Measurements from ENCODE around the gene CCDC154. TPM values are rescaled to one million over a fixed set of nuclear protein-coding genes. Genes with fewer than 3 reads are reported as not detected.

CCDC154 gene
- total and polyA plus RNA-seq, 2 experiments from 2014 or later: 0.18 TPM; not detected in 1

GRCh38 chr16:1448536-1449116 lies 4.3 kb upstream of the CCDC154 start:
- Histone ChIP-seq H3F3A (ENCODE audit: insufficient read depth) (no peaks in the 10 kb centered on the region), H3K9me3 (ENCODE audit: low read depth) (no peaks in the 10 kb centered on the region), H3K27me3 (replicated peaks; ENCODE audit: insufficient read depth) (no peaks in the 10 kb centered on the region), H4K20me1 (ENCODE audit: insufficient read depth) (no peaks in the 10 kb centered on the region), H2AFZ (no peak overlapping the region), H3K79me2 (ENCODE audit: insufficient read depth) (no peaks in the 10 kb centered on the region), H3K9ac (no peak overlapping the region), H3K4me2 (ENCODE audit: unreplicated experiment) (no peak overlapping the region), H3K4me1 (ENCODE audit: insufficient read depth) (no peaks in the 10 kb centered on the region), H3K9me2 (ENCODE audit: insufficient read depth) (no peaks in the 10 kb centered on the region), H3K4me3 (no peak overlapping the region), H3K27ac (no peak overlapping the region), H3K36me3 (ENCODE audit: low read depth) (no peaks in the 10 kb centered on the region)
- WGBS, 2 experiments (ENCODE audit: low coverage in 1 of 2, low lambda C conversion rate in 2 of 2, missing lambda C conversion rate in 2 of 2): 95 to 98% methylated on average over 19 to 30 of the region's 30 CpGs
- in situ Hi-C loops (cut with MboI): no loop called here
- DNase-seq: no peak
- no peak for TF ChIP-seq EZH2 (IDR thresholded peaks at IDR 0.05; ENCODE audit: insufficient read depth, poor library complexity, severe bottlenecking)
- TF ChIP-seq EZH2phosphoT487 (IDR thresholded peaks at IDR 0.05; ENCODE audit: insufficient read depth, low read depth): no peak

- no peaks in the 10 kb centered on the region for H4K20me1 ChIP-seq (ENCODE audit: insufficient read depth)
- H3K4me1 ChIP-seq (ENCODE audit: insufficient read depth): no peaks in the 10 kb centered on the region
- 88 to 92% methylated on average over 9 to 11 of the region's 11 CpGs for WGBS, 2 experiments (ENCODE audit: low coverage in 1 of 2, low lambda C conversion rate in 2 of 2, missing lambda C conversion rate in 2 of 2)
- no peak overlapping the region for H3K4me2 ChIP-seq (ENCODE audit: unreplicated experiment)
- H3F3A ChIP-seq (ENCODE audit: insufficient read depth): no peaks in the 10 kb centered on the region
- no peak overlapping the region for H2AFZ ChIP-seq
- in situ Hi-C loops (cut with MboI): no loop called here
- no peaks in the 10 kb centered on the region for H3K27me3 ChIP-seq (replicated peaks; ENCODE audit: insufficient read depth)
- H3K79me2 ChIP-seq (ENCODE audit: insufficient read depth): no peaks in the 10 kb centered on the region
- DNase-seq: no peak
- H3K9me3 ChIP-seq (ENCODE audit: low read depth): no peaks in the 10 kb centered on the region
- no peak for TF ChIP-seq EZH2phosphoT487 (IDR thresholded peaks at IDR 0.05; ENCODE audit: insufficient read depth, low read depth)
- no peak for TF ChIP-seq EZH2 (IDR thresholded peaks at IDR 0.05; ENCODE audit: insufficient read depth, poor library complexity, severe bottlenecking)
- H3K4me3 ChIP-seq: no peak overlapping the region
- no peaks in the 10 kb centered on the region for H3K36me3 ChIP-seq (ENCODE audit: low read depth)
- H3K27ac ChIP-seq: no peak overlapping the region
- H3K9ac ChIP-seq: no peak overlapping the region
- H3K9me2 ChIP-seq (ENCODE audit: insufficient read depth): no peaks in the 10 kb centered on the region
These were observed 3.6 kb upstream of the CCDC154 start for GRCh38 chr16:1447965-1448364.

GRCh38 chr16:1446296-1447080 lies 2.1 kb upstream of the CCDC154 start:
- Histone ChIP-seq H3K4me3 (no peak overlapping the region), H3K9me2 (ENCODE audit: insufficient read depth) (no peaks in the 10 kb centered on the region), H3K9ac (no peak overlapping the region), H3K36me3 (ENCODE audit: low read depth) (no peaks in the 10 kb centered on the region), H3F3A (ENCODE audit: insufficient read depth) (no peaks in the 10 kb centered on the region), H4K20me1 (ENCODE audit: insufficient read depth) (no peaks in the 10 kb centered on the region), H3K4me1 (ENCODE audit: insufficient read depth) (no peaks in the 10 kb centered on the region), H2AFZ (no peak overlapping the region), H3K4me2 (ENCODE audit: unreplicated experiment) (no peak overlapping the region), H3K27ac (no peak overlapping the region), H3K79me2 (ENCODE audit: insufficient read depth) (no peaks in the 10 kb centered on the region), H3K27me3 (replicated peaks; ENCODE audit: insufficient read depth) (no peaks in the 10 kb centered on the region), H3K9me3 (ENCODE audit: low read depth) (no peaks in the 10 kb centered on the region)
- no peak for TF ChIP-seq EZH2 (IDR thresholded peaks at IDR 0.05; ENCODE audit: insufficient read depth, poor library complexity, severe bottlenecking)
- no peak for TF ChIP-seq EZH2phosphoT487 (IDR thresholded peaks at IDR 0.05; ENCODE audit: insufficient read depth, low read depth)
- 95% methylated on average over 25 to 33 of the region's 41 CpGs for WGBS, 2 experiments (ENCODE audit: low coverage in 1 of 2, low lambda C conversion rate in 2 of 2, missing lambda C conversion rate in 2 of 2)
- DNase-seq: no peak
- in situ Hi-C loops (cut with MboI): no loop called here

GRCh38 chr16:1445518-1446203 lies 1.3 kb upstream of the CCDC154 start:
- 83 to 87% methylated on average over 22 to 24 of the region's 25 CpGs for WGBS, 2 experiments (ENCODE audit: low coverage in 1 of 2, low lambda C conversion rate in 2 of 2, missing lambda C conversion rate in 2 of 2)

More at GRCh38 chr16:1445518-1446203, 1.3 kb upstream of the CCDC154 start:
- H3F3A ChIP-seq (ENCODE audit: insufficient read depth): no peaks in the 10 kb centered on the region
- H3K9ac ChIP-seq: no peak overlapping the region
- no peaks in the 10 kb centered on the region for H3K9me2 ChIP-seq (ENCODE audit: insufficient read depth)
- no peaks in the 10 kb centered on the region for H3K27me3 ChIP-seq (replicated peaks; ENCODE audit: insufficient read depth)
- no peaks in the 10 kb centered on the region for H3K4me1 ChIP-seq (ENCODE audit: insufficient read depth)
- no peaks in the 10 kb centered on the region for H3K79me2 ChIP-seq (ENCODE audit: insufficient read depth)
- H3K4me3 ChIP-seq: no peak overlapping the region
- no peak overlapping the region for H3K4me2 ChIP-seq (ENCODE audit: unreplicated experiment)
- H3K27ac ChIP-seq: no peak overlapping the region
- H3K9me3 ChIP-seq (ENCODE audit: low read depth): no peaks in the 10 kb centered on the region
- no peak for TF ChIP-seq EZH2phosphoT487 (IDR thresholded peaks at IDR 0.05; ENCODE audit: insufficient read depth, low read depth)
- in situ Hi-C loops (cut with MboI): no loop called here
- no peaks in the 10 kb centered on the region for H4K20me1 ChIP-seq (ENCODE audit: insufficient read depth)
- no peak overlapping the region for H2AFZ ChIP-seq
- no peak for DNase-seq
- no peaks in the 10 kb centered on the region for H3K36me3 ChIP-seq (ENCODE audit: low read depth)
